Measurements from ENCODE around the gene NME9. TPM values are rescaled to one million over a fixed set of nuclear protein-coding genes. Genes with fewer than 3 reads are reported as not detected.

NME9 gene
- total RNA-seq, 6 experiments from 2014 or later = not detected

DNA sequence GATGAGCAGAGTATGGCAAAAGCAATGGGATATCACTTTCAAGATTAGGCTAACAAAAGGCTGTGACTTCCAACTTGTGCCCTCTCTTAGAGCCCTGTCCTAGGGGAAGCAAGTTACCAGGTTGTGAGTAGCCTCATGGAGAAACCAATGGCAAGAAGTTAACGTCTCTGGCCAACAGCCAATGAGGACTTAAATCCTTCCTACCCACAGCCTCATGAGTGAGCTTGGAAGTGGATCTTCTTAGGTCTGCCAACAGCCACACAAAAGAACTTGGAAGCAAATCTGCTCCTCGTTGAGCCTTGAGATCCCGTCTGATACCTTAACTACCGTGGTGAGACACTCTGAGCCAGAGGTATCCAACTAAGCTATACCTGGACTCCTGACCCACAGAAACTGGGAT is 5.7 kb downstream of the NME9 start:
- TF ChIP-seq, protein P1, sequence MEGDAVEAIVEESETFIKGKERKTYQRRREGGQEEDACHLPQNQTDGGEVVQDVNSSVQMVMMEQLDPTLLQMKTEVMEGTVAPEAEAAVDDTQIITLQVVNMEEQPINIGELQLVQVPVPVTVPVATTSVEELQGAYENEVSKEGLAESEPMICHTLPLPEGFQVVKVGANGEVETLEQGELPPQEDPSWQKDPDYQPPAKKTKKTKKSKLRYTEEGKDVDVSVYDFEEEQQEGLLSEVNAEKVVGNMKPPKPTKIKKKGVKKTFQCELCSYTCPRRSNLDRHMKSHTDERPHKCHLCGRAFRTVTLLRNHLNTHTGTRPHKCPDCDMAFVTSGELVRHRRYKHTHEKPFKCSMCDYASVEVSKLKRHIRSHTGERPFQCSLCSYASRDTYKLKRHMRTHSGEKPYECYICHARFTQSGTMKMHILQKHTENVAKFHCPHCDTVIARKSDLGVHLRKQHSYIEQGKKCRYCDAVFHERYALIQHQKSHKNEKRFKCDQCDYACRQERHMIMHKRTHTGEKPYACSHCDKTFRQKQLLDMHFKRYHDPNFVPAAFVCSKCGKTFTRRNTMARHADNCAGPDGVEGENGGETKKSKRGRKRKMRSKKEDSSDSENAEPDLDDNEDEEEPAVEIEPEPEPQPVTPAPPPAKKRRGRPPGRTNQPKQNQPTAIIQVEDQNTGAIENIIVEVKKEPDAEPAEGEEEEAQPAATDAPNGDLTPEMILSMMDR (IDR thresholded peaks at IDR 0.05) = no peak
- Mint-ChIP-seq H3K27me3 (ENCODE audit: insufficient read depth) (peaks cover 24% of the 10 kb centered on the region), H3K4me1 (ENCODE audit: low read depth) (peaks cover 23% of the 10 kb centered on the region), H3K4me3 (no peak overlapping the region), H3K36me3 (ENCODE audit: low read depth) (no peaks in the 10 kb centered on the region), H3K9me3 (no peaks in the 10 kb centered on the region), H3K27ac (no peak overlapping the region)
- DNase-seq = no peak

DNA sequence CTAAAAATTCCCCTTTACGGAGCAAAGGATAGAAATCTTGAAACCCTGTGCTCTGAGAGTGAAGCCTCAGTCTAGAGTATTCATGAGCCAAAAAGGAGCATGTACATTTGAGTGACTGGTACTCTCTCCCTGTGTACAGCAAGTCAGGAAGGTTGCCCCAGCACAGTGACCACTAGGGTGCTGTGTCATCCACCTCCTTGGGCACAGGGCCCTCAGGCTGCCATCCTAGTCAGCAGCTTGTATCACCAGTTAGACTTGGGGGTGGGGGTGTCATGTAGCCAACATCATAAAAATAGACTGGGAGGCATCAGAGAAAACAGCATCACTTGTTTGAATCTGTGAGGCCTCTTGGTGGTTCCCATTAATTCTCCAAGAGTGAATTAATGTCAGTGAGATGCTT is 12.0 kb downstream of the NME9 start:
- H3K4me1 Mint-ChIP-seq (ENCODE audit: low read depth) = peaks cover 12% of the 10 kb centered on the region
- H3K4me3 Mint-ChIP-seq = no peak overlapping the region
- H3K27me3 Mint-ChIP-seq (ENCODE audit: insufficient read depth) = peaks cover 16% of the 10 kb centered on the region
- no peaks in the 10 kb centered on the region for H3K9me3 Mint-ChIP-seq
- DNase-seq = no peak
- H3K36me3 Mint-ChIP-seq (ENCODE audit: low read depth) = no peaks in the 10 kb centered on the region
- H3K27ac Mint-ChIP-seq = no peak overlapping the region
- TF ChIP-seq, protein P1 (IDR thresholded peaks at IDR 0.05) = no peak

DNA sequence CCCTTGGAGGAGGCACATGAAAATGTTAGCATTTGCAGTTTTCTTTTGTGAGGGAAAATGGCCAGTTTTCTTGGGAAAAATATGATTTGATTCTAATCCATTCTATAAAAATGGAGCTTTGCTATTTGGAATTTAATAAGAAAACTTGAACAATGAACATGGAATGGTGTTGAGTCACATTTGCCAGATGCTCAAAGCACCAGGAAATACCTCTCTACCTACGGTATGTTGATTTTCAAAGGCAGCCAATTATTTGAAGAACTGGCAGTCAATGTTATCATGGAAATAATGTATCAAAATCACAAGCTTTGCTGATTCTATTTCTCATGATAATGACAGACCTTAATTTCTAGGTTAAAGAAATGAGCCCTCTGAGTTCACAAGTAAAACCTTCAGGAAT is 14.9 kb downstream of the NME9 start:
- Mint-ChIP-seq H3K36me3 (ENCODE audit: low read depth) (no peaks in the 10 kb centered on the region; the same call in 1 of the 2 replicates), H3K4me1 (ENCODE audit: low read depth) (peaks cover 12% of the 10 kb centered on the region)
- TF ChIP-seq, protein P1 (IDR thresholded peaks at IDR 0.05) = no peak

DNA sequence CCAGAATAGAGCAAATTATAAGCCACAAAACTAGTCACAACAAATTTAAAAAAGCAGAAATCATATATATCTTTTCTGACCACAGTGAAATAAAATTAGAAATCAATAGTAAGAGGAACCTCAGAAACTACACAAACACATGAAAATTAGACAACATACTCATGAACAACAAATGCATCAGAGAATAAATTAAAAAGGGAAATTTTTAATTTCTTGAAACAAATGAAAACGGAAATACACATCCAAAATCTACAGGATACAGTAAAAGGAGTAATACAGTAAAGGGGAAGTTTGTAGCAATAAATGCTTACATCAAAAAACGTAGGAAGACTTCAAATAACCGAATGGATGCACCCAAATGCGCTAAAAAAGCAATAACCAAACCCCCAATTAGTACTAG is 19.2 kb downstream of the NME9 start:
- Mint-ChIP-seq H3K4me1 (ENCODE audit: low read depth) (peaks cover 12% of the 10 kb centered on the region), H3K36me3 (ENCODE audit: low read depth) (peaks cover 11% of the 10 kb centered on the region), H3K27me3 (ENCODE audit: insufficient read depth) (peaks cover 16% of the 10 kb centered on the region), H3K4me3 (no peak overlapping the region), H3K9me3 (peaks cover 37% of the 10 kb centered on the region), H3K27ac (no peak overlapping the region)
- DNase-seq = no peak
- TF ChIP-seq, protein P1 (IDR thresholded peaks at IDR 0.05) = no peak

More for the DNA sequence above, 14.9 kb downstream of the NME9 start:
- Mint-ChIP-seq H3K27ac (no peak overlapping the region), H3K4me3 (no peak overlapping the region), H3K9me3 (peaks cover 15% of the 10 kb centered on the region), H3K27me3 (ENCODE audit: insufficient read depth) (peaks cover 18% of the 10 kb centered on the region)
- no peak for DNase-seq

DNA sequence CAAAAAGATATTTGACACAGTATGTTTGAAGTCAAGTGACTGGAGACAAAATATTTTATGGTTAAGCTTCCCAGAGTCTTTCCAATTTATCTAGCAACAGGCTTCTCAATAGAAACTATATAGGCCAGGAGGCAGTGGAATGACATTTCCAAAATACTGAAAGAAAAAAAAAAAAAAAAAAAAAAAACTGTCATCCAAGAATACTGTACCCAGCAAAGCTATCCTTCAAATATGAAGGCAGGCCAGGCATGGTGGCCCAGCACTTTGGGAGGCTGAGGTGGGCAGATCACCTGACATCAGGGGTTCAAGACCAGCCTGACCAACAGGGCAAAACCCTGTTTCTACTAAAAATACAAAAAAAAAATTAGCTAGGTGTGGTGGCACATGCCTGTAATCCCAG is 20.9 kb downstream of the NME9 start:
- peaks cover 16% of the 10 kb centered on the region for H3K27me3 Mint-ChIP-seq (ENCODE audit: insufficient read depth)

More for the DNA sequence above, 20.9 kb downstream of the NME9 start:
- Mint-ChIP-seq H3K4me3 (no peak overlapping the region), H3K36me3 (ENCODE audit: low read depth) (peaks cover 11% of the 10 kb centered on the region), H3K9me3 (peaks cover 37% of the 10 kb centered on the region), H3K27ac (no peak overlapping the region), H3K4me1 (ENCODE audit: low read depth) (no peaks in the 10 kb centered on the region)
- DNase-seq = no peak
- TF ChIP-seq, protein P1 (IDR thresholded peaks at IDR 0.05) = no peak
